T-helper 22 cell (primary cell): ENCODE results near the gene TDRKH.
A peak's percentile ranks its signal among the peaks of the same experiment; 100 is the strongest.

Experiments used
- DNase-seq: peaks from one replicate; pipeline ENCODE4 v3.0.0-alpha.2; 2020; ENCODE audit warnings: low read depth

Gene TDRKH

DNA sequence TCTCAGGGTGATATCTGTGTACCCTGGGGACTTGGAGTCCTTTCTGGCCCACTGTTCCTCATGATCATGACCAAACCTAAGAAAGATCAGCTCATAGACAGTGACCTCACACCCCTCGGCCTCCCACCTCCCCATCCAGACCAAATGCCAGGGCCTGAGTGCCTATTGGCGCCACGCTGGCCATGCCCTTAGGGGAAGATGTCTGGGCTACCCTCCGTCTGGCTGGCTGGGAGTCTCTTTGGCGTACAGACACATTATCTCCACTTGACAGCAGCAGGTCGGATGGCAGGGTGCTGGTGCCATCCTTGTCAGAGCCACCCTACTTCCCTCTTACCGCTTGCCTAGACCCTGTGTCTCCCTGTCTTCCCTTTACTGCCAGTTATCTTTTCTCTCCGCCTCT lies 32.9 kb upstream of the TDRKH start:
- no peak for DNase-seq

GRCh38 chr1:151822404-151822803 lies 32.1 kb upstream of the TDRKH start:
- DNase-seq, result peak; percentile 35

GRCh38 chr1:151820940-151821339 lies 30.6 kb upstream of the TDRKH start:
- DNase-seq, result peak; percentile 40

GRCh38 chr1:151819976-151820623 lies 29.8 kb upstream of the TDRKH start:
- no peak for DNase-seq

GRCh38 chr1:151819227-151819835 lies 29.0 kb upstream of the TDRKH start:
- no peak for DNase-seq

DNA sequence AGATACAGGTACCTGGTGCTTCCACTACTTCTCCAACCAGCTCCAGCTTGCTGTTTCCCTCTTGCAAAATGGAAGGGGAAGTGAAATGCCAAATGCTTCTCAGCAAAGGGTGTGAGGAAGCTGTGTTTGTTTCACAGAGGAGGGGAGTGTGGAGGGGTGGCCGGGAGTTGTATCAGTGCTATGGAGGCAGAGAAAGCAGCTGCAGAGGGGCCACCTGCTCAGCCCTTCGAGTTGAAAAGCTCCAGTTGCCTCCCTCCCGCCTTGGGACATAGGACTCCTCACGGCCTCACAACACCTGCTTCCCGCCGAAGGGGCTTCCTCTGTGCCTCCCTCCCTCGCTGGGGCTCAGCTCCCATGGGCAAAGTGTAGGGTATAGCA lies 27.0 kb upstream of the TDRKH start:
- DNase-seq, result no peak

GRCh38 chr1:151816548-151817352 lies 26.4 kb upstream of the TDRKH start:
- no peak for DNase-seq

DNA sequence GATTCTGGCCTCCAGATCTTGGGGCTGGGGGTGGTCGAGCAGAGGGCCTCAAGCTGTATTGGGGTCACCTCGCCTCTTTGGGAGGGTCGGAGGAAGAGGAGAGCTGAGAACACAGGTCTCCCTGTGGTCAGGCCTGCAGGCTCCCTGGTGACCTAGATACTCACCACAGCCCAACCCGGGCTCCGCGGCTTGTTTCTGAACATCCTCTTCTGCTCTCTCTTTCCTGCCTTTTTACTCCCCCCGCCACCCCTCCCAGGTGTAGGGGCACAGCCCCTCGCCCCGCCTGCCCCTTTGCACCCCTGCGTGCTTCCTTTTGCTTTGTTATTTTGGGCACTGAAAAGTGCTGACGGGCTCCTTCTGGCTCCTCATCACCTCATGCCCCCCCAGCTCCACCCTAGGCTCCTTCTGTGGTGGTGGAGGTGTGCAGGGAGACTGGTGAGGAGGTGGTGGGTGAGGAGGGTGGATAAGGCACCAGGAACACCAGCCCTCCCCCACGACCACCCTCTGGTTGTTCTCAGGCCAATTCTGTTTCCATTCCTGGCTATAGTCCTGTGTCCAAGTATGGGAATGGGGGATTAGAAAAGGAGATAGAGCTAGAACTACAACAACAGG lies 25.5 kb upstream of the TDRKH start:
- DNase-seq, result peak; percentile 52

- no peak for DNase-seq
These were observed 24.8 kb upstream of the TDRKH start for GRCh38 chr1:151814971-151815545.

DNA sequence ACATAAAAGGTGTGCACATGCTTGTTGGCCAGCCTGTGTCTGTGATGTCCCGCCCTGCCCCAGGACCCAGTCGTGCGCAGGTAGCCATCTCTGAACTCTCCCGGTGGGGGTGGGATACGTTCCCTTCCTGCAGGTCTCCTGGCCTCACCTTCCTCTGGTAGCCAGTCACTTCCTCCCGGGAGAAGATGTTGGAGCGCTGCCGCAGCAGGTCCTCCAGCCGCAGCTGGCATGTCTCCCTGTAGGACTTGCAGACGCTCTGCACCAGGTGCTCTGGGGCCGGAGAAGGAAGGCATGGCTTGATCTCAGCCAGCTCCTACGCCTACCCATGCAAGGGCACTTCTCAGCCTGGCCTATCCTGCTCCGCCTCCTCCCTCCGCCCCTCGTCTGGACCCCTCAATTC lies 24.1 kb upstream of the TDRKH start:
- DNase-seq, result no peak

DNA sequence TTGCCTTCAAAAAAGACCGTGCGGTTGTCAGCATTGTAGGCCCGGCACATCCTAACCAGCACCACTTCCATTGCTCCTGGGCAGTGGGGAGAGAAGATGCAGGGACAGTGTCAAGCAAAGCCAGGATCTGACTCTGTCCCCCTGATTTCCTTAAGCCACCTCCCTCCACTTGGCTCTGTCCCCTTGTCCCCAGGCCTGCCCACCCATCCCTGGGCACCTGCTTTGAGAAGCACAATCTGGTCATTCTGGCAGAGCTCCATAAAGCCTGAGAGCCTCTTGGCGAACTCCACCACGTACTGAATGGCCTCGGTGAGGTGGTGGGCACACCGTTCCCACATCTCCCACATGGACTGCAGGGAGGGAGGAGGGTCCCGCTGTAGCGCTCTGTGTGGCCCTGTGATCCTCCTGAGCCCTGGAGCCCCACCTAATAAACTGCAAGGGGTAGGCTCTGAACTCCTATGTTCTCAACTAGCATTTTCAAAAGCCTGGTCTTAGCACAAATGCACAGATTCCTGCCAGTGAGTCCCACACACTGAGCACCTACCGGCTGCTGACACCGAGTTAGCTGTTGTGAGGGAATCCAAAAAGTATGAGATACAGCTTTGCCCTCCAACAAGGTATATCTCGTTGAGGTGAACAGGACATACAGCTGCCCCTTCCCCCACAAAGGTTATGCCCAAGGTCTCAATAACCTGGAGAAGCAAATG lies 23.1 kb upstream of the TDRKH start:
- no peak for DNase-seq

DNA sequence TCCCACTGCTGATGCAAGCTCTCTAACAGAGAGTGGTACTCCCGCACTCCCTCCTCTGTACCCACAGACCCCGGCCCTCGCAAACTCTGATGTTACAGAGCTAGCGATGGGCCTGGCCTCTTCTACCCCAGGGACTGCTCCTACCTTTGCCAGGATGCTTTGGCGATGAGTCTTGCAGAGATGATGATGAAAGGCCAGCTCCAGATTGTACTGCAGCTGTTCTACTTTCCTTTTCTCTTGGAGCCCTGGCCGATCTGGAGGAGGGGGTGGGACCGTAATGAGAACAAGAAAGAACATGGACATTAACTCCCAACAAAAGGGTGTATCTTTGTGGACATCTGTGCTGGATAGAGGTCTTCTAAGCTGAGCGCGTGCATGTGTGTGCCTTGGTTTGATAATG lies 20.9 kb upstream of the TDRKH start:
- DNase-seq, result no peak

DNA sequence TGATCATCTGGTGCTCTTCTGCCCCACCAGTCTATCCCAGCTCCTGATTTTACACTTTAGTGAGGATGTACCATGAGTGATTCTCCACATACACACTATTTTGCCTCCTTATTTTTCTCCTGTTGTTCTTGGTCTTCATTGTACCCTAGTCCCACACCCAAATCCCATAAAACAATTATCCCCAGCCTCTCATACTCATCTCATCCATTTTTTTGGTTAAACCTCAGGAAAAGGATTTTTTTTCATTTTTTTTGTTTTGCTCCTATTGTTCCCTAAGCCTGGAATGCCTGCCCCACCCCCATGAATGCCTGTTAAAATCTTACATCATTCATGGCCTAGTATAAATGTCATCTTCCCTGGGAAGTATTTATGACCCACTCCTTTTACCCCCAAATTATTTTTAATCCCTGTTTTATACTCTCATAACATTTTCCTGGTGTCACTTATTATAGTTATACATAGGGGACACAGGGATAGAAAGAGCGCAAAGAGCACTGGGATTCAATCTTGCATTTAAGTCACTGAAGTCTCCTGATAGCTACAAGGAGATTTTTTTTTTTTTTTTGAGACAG lies 19.8 kb upstream of the TDRKH start:
- DNase-seq, result no peak

DNA sequence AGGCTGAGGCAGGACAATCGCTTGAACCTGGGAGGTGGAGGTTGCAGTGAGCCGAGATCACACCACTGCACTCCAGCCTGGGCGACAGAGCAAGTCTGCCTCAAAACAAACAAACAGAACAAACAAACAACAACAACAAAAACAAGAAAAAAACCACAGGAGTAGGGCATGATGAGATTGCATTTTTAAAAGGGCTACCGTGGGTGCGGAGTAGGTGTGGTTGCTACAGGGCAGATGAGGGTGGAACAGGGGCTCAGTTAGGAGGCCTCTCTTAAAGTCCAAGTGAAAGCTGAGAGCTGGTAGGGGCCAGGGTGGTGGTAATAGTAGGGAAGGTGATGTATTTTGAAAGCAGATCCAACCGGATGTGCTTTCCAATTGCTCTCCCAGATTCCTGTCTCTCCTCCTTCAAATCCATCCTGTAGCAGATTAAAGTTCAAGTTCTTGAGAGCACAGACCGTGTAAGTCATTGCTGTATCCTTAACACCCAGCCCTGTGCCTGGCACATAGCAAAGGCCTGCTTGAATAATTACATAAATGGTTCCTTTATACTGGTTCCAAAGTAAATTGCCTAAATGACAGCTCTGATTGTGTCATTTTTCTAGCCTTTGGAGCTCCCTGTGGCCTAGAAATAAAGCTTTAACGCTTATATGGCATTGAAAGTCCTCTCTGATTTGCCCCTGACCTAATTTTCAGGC lies 19.1 kb upstream of the TDRKH start:
- no peak for DNase-seq

DNA sequence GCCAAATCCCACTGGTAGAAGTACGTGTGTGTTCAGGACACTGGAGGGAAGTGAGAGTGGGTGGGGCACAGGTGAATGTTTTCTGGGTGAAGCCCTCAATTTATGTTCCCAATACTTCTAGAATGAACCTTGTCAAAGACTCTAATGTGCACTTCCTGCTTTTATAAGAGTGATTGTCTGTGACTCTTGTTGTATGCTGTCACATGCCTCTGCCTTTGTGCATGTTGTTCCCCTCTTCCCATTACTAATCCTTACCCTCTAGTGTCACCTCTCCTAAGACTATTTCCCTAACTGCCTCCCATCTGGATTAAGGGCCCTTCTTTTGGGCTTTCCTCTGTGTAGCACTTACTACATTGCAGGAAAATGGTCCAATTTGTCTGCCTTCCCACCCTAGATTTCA lies 17.5 kb upstream of the TDRKH start:
- no peak for DNase-seq

- DNase-seq, result no peak
These were observed 16.8 kb upstream of the TDRKH start for GRCh38 chr1:151807131-151807530.

- DNase-seq, result no peak
These were observed 15.9 kb upstream of the TDRKH start for GRCh38 chr1:151806170-151806569.

- no peak for DNase-seq
These were observed 14.9 kb upstream of the TDRKH start, which contains the start of gene LINGO4 for GRCh38 chr1:151805066-151805820. TSS of gene LINGO4 (minus strand) at chr1:151805419. CDS start at chr1:151802704, 2,715 bp downstream.

DNA sequence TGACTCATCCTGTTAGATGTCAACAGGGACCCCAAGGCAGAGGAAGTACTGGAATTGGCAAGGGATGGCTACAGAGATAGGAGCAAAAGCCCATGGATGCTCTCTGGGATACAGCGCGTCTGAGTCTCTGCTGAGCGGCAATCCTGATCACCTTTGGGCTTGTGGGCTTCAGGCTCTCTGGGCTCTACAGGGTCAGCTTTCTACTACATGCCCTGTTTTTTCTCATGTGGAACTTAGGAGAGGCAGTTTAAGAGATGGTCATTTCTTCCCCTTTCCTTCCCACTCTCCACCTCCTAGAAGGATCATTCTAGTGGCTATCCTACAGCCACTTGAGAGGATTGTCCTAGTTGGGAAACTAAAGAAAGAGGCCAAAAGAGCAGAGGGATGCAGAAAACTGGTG lies 13.6 kb upstream of the TDRKH start:
- no peak for DNase-seq

GRCh38 chr1:151803164-151803563 lies 12.9 kb upstream of the TDRKH start:
- DNase-seq, result no peak
